Mammary epithelial cell (primary cell): Measurements from ENCODE around the gene GLB1L2.

ENCODE experiments used
- EZH2 ChIP-seq: IDR thresholded peaks from 2 replicates; pipeline ENCODE4 v1.6.1; 2012; ENCODE audit warnings: low read length, inconsistent platforms, borderline replicate concordance
- TF ChIP-seq, protein P1 (sequence below), 2 donors: IDR thresholded peaks in 1 of 2; conservative IDR thresholded peaks in 1 of 2; 2 replicates each; pipeline ENCODE4 v1.5.1; 2011 to 2012; ENCODE audit warnings: inconsistent platforms in 2 of 2, low read length in 2 of 2, mild to moderate bottlenecking in 2 of 2, control low read depth in 1 of 2, low read depth in 1 of 2; ENCODE audit not compliant: insufficient read depth in 1 of 2; ENCODE audit errors: extremely low read depth in 1 of 2

GRCh38 chr11:134291196-134291595 is 40.6 kb upstream of the GLB1L2 start:
- TF ChIP-seq, protein P1, sequence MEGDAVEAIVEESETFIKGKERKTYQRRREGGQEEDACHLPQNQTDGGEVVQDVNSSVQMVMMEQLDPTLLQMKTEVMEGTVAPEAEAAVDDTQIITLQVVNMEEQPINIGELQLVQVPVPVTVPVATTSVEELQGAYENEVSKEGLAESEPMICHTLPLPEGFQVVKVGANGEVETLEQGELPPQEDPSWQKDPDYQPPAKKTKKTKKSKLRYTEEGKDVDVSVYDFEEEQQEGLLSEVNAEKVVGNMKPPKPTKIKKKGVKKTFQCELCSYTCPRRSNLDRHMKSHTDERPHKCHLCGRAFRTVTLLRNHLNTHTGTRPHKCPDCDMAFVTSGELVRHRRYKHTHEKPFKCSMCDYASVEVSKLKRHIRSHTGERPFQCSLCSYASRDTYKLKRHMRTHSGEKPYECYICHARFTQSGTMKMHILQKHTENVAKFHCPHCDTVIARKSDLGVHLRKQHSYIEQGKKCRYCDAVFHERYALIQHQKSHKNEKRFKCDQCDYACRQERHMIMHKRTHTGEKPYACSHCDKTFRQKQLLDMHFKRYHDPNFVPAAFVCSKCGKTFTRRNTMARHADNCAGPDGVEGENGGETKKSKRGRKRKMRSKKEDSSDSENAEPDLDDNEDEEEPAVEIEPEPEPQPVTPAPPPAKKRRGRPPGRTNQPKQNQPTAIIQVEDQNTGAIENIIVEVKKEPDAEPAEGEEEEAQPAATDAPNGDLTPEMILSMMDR (conservative IDR thresholded peaks at IDR 0.05 in 1 of 2, IDR thresholded peaks at IDR 0.05 in 1 of 2; ENCODE audit: extremely low read depth in 1 of 2, insufficient read depth in 1 of 2, low read depth in 1 of 2, low read length in 2 of 2), result no peak
- no peak for TF ChIP-seq EZH2
